C4-2B (cell line): ENCODE data around the gene CLRN1.

Source experiments
- H3K27ac ChIP-seq: fragments of 450-650 bp; 2 replicates; pipeline ENCODE4 v1.5.1; 2017
- ZFX ChIP-seq: fragments of 450-650 bp; IDR thresholded peaks from 2 replicates; pipeline ENCODE4 v1.6.1; 2017
- TF ChIP-seq, protein P1 (sequence below): fragments of 450-650 bp; conservative IDR thresholded peaks from 2 replicates; pipeline ENCODE4 v1.5.1; 2017; ENCODE audit warnings: mild to moderate bottlenecking

Gene CLRN1

DNA sequence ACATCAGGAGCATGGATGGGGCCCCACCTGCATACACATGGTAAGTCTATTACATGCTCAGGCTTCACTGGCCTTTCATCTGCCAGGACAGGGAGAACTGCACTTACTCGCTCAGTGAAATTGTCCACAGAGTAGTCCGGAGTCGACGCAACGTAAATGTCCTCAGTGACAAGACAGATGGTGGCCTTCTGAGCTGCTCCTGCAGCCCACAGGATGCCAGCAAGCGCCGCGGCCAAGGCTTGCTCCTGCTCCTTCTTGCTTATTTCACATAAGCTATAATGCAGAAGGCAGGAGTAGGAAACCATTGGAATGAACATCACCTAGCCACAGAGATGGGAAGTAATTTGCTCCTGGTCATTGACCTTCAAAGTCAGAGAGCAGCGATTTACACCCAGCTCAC lies 81.7 kb downstream of the CLRN1 start:
- TF ChIP-seq ZFX, result no peak
- TF ChIP-seq, protein P1, sequence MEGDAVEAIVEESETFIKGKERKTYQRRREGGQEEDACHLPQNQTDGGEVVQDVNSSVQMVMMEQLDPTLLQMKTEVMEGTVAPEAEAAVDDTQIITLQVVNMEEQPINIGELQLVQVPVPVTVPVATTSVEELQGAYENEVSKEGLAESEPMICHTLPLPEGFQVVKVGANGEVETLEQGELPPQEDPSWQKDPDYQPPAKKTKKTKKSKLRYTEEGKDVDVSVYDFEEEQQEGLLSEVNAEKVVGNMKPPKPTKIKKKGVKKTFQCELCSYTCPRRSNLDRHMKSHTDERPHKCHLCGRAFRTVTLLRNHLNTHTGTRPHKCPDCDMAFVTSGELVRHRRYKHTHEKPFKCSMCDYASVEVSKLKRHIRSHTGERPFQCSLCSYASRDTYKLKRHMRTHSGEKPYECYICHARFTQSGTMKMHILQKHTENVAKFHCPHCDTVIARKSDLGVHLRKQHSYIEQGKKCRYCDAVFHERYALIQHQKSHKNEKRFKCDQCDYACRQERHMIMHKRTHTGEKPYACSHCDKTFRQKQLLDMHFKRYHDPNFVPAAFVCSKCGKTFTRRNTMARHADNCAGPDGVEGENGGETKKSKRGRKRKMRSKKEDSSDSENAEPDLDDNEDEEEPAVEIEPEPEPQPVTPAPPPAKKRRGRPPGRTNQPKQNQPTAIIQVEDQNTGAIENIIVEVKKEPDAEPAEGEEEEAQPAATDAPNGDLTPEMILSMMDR, result no peak
- no peak overlapping the region for H3K27ac ChIP-seq

DNA sequence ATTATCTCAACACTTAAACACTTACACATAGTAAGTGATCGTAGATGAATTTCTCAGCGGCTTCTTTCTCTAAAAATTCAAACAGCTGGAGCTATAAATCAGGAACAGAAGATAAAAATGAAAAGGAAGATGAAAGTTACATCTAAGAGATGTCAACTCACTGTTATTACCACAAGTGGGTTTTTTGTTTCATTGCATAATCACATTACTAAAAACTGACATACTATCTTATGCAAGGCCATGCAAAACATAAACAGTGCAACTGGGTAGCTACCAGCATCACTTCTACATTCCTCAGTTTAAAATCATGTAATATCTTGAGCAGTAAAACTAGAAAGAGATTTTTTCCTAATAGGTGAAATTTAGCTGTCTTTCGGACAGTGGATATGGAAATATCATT lies 82.2 kb downstream of the CLRN1 start:
- no peak overlapping the region for H3K27ac ChIP-seq

DNA sequence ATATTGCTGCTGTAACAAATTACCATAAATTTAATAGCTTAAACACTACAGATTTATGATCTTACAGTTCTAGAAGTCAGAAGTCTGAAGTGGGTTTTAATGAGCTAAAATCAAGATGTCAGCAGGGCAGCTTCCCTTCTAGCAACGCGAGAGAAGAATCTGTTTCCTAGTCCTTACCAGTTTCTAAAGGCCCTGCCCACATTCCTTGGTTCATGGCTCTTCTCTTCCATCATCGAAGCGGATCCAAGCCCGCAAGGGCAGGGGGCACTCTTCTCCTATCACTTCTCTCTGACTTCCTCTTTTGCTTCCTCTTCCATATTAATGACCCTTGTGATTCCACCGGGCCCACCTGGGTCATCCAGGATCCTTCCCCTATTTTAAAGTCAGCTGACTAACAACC lies 83.4 kb downstream of the CLRN1 start:
- TF ChIP-seq ZFX, result no peak
- TF ChIP-seq, protein P1, result no peak

More for the DNA sequence above, 82.2 kb downstream of the CLRN1 start:
- TF ChIP-seq, protein P1, result no peak
- no peak for TF ChIP-seq ZFX

DNA sequence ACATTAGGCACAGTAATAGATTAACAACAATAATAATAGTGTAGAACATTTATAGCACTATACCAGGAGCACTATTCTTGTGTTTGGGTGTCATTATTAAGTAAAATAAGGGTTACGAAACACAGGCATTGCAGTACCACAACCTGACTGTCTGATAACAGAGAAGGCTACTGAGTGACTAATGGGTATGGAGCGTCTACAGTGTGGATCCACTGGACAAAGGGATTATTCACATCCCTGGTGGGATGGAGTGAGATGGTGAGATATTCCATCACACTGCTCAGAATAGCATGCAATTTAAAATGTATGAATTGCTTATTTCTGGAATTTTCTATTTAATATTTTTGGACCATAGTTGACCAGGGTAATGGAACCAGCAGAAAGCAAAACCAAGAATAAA lies 85.5 kb downstream of the CLRN1 start:
- TF ChIP-seq, protein P1, result no peak
- no peak for TF ChIP-seq ZFX
- no peak overlapping the region for H3K27ac ChIP-seq

More for the DNA sequence above, 83.4 kb downstream of the CLRN1 start:
- H3K27ac ChIP-seq, result no peak overlapping the region

DNA sequence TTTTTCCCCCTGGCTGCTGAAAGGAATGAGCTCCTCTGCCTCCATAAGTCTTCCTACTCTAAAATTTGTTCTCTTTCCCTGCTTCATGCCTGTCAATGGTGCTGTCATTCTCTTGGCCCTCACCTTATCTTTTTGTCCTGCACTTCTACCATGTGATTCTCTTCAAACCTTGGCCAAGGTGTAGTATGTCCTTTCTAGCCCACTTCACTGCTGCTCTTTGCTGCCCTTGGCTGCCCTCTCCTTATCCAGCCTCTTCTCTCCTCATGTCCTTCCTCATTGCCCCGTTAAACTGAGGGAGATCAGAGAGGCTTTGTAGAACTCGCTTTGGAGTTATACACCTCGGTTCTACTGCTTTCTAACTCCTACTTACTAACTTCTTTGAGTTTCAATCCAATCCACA lies 87.0 kb downstream of the CLRN1 start:
- TF ChIP-seq ZFX, result no peak
- TF ChIP-seq, protein P1, result no peak
- no peak overlapping the region for H3K27ac ChIP-seq

DNA sequence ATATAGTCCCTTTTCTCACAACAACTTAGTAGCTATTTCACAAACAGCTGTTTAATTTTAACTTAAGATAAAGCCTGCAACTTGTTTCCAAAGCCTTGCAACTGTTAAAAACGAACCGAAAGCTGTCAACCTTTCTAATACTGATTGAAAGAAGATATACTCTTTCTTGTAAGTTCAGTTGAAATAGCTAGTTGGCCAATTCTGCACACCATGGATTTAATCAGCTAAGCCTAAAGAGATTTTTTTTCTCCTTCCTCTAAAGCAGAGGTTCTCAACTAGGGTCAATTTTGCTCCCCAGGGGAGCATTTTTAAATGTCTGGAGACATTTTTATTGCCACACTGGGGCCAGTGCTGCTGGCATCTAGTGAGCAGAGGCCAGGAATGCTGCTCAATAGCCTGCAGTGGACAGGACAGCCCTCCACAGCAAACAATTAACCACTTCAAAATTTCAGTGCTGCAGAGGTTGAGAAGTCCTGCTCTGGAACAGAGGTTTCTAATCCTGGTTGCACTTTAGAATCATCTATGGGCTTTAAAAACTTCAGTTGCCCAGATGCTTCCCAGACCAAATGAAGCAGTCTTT lies 93.4 kb downstream of the CLRN1 start:
- H3K27ac ChIP-seq, result no peak overlapping the region
- TF ChIP-seq, protein P1, result no peak

DNA sequence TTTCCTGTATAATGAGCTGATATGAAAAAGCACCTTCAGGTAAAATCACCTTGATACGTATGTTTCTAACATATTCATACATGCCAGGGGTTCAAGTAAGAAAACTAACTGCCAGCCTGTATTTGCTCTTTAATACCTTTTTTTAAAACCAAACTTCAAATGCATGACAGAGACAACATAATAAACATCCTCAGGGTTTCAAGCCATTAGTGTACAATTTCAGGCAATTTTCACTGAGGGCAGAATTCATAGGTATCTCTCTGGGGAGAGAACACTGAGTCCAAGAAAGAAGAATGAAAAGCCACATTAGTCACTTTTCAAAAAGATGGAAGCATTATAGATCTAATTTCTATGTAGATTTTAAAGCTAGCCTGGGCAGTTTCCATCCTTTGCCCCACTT lies 94.2 kb downstream of the CLRN1 start:
- TF ChIP-seq, protein P1, result no peak
- no peak for TF ChIP-seq ZFX
- H3K27ac ChIP-seq, result no peak overlapping the region
